Activated CD4-positive, alpha-beta T cell treated with anti-CD3 and anti-CD28 coated beads for 36 hours (primary cell): ENCODE data around the gene RPTOR. TPM values are rescaled to one million over a fixed set of nuclear protein-coding genes. Genes with fewer than 3 reads are reported as not detected.

ENCODE experiments used
- ATAC-seq: fragments of 200-7000 bp; cut with Tn5 transposase; one replicate; pipeline ENCODE4 v1.10.0; 2021; ENCODE audit warnings: mild to moderate bottlenecking, moderate library complexity
- CTCF ChIA-PET: fragments of 350-600 bp; sonication (Branson Sonifier 250); formaldehyde crosslinking; loops from one replicate; lab custom pipeline; 2021; ENCODE audit warnings: antibody characterized with exemption; lab: Charles Lee
- POLR2A ChIA-PET: fragments of 350-600 bp; sonication (Branson Sonifier 250); formaldehyde crosslinking; loops from one replicate; lab custom pipeline; 2021; ENCODE audit warnings: antibody characterized with exemption, inconsistent platforms; lab: Charles Lee
- DNase-seq: peaks from one replicate; pipeline ENCODE4 v3.0.0-alpha.2; 2020
- H3K27ac Mint-ChIP-seq: one replicate; pipeline ENCODE4 v1.8.0; 2021; ENCODE audit warnings: mixed read lengths
- H3K27me3 Mint-ChIP-seq: one replicate; pipeline ENCODE4 v1.8.0; 2021; ENCODE audit warnings: mixed read lengths
- H3K36me3 Mint-ChIP-seq: one replicate; pipeline ENCODE4 v1.8.0; 2021; ENCODE audit warnings: low read depth, mixed read lengths
- H3K4me1 Mint-ChIP-seq: one replicate; pipeline ENCODE4 v1.8.0; 2021; ENCODE audit warnings: mixed read lengths
- H3K4me3 Mint-ChIP-seq: one replicate; pipeline ENCODE4 v1.8.0; 2021; ENCODE audit warnings: mild to moderate bottlenecking, moderate library complexity, mixed read lengths
- H3K9me3 Mint-ChIP-seq: one replicate; pipeline ENCODE4 v1.8.0; 2021; ENCODE audit warnings: low read depth, mixed read lengths
- intact Hi-C, 2 experiments: fragments of 100-400 bp; cut with DNase I in 1 of 2; cut with micrococcal nuclease in 1 of 2; formaldehyde crosslinking; loops; one replicate each; pipeline versions ENCODE4 v1.14.2 to v1.15.1; 2022 to 2024; cut with DNase I, micrococcal nuclease
- total RNA-seq, 2 experiments: library from RNA; stranded (reverse); gene quantifications; one replicate each; pipeline ENCODE4 v1.2.3, GENCODE V29; 2021

Gene RPTOR
- total RNA-seq, 2 experiments from 2014 or later: 48.6 to 58.1 TPM

- Mint-ChIP-seq H3K27me3 (no peaks in the 10 kb centered on the region), H3K4me1 (peaks cover 75% of the 10 kb centered on the region), H3K9me3 (peaks cover 3% of the 10 kb centered on the region), H3K27ac (peak overlapping the region; percentile 92), H3K4me3 (peak overlapping the region; percentile 17), H3K36me3 (peaks cover 47% of the 10 kb centered on the region)
- ATAC-seq (peak; percentile 23), DNase-seq (peak; percentile 31)
- POLR2A ChIA-PET: interaction anchor here (0.6 to 1.0 kb wide), 3 partner anchors 12 to 125 kb away, joined by 3 to 4 read pairs (median 3); no protein-coding TSS in a partner anchor
- CTCF ChIA-PET: interaction anchor here (1.2 to 1.9 kb wide), 2 partner anchors 10 to 124 kb away, joined by 3 to 8 read pairs; no protein-coding TSS in a partner anchor
- intact Hi-C loops: loop anchor here (1.0 to 5.0 kb wide), 4 partner anchors 15 to 243 kb away; no protein-coding TSS in a partner anchor
Observed at GRCh38 chr17:80649200-80649644, 104.6 kb downstream of the RPTOR start.

GRCh38 chr17:80649672-80650330 lies 105.2 kb downstream of the RPTOR start:
- POLR2A ChIA-PET: interaction anchor here (0.6 to 0.7 kb wide), 2 partner anchors 58 to 125 kb away, joined by 3 read pairs; no protein-coding TSS in a partner anchor
- DNase-seq (peak; percentile 92), ATAC-seq (peak; percentile 85)
- peaks cover 70% of the 10 kb centered on the region for H3K4me1 Mint-ChIP-seq
- H3K27me3 Mint-ChIP-seq: no peaks in the 10 kb centered on the region
- H3K4me3 Mint-ChIP-seq: peak overlapping the region; percentile 17
- CTCF ChIA-PET: interaction anchor here (1.1 to 1.9 kb wide), 2 partner anchors 9 to 10 kb away, joined by 5 to 8 read pairs; no protein-coding TSS in a partner anchor
- H3K27ac Mint-ChIP-seq: peak overlapping the region; percentile 92
- H3K9me3 Mint-ChIP-seq: peaks cover 3% of the 10 kb centered on the region
- peaks cover 45% of the 10 kb centered on the region for H3K36me3 Mint-ChIP-seq
- intact Hi-C loops: loop anchor here (1.0 to 5.0 kb wide), 4 partner anchors 14 to 242 kb away; no protein-coding TSS in a partner anchor

- DNase-seq (no peak), ATAC-seq (no peak)
- ChIA-PET CTCF (interaction anchor here (1.1 to 1.9 kb wide), 2 partner anchors 8 to 11 kb away, joined by 5 to 8 read pairs; no protein-coding TSS in a partner anchor), POLR2A (no interaction called here)
- intact Hi-C loops: no loop called here
- Mint-ChIP-seq H3K4me1 (peaks cover 67% of the 10 kb centered on the region), H3K36me3 (peaks cover 42% of the 10 kb centered on the region), H3K27me3 (no peaks in the 10 kb centered on the region), H3K4me3 (no peak overlapping the region), H3K27ac (peak overlapping the region; percentile 92), H3K9me3 (peaks cover 3% of the 10 kb centered on the region)
Observed at GRCh38 chr17:80650331-80650672, 105.7 kb downstream of the RPTOR start.

- DNase-seq: no peak
- H3K4me1 Mint-ChIP-seq: peaks cover 66% of the 10 kb centered on the region
- intact Hi-C loops: no loop called here
- peaks cover 38% of the 10 kb centered on the region for H3K36me3 Mint-ChIP-seq
- ATAC-seq: no peak
- no peaks in the 10 kb centered on the region for H3K27me3 Mint-ChIP-seq
- POLR2A ChIA-PET: no interaction called here
- peak overlapping the region; percentile 69 for H3K27ac Mint-ChIP-seq
- H3K4me3 Mint-ChIP-seq: no peak overlapping the region
- CTCF ChIA-PET: interaction anchor here (0.7 to 1.9 kb wide), 3 partner anchors 8 to 11 kb away, joined by 3 to 8 read pairs (median 5); no protein-coding TSS in a partner anchor
- H3K9me3 Mint-ChIP-seq: peaks cover 3% of the 10 kb centered on the region
Observed at GRCh38 chr17:80650751-80651518, 106.3 kb downstream of the RPTOR start.

- CTCF ChIA-PET: no interaction called here
- POLR2A ChIA-PET: no interaction called here
- Mint-ChIP-seq H3K4me1 (peaks cover 65% of the 10 kb centered on the region), H3K4me3 (no peak overlapping the region), H3K36me3 (peaks cover 44% of the 10 kb centered on the region), H3K27ac (peak overlapping the region; percentile 71), H3K27me3 (no peaks in the 10 kb centered on the region), H3K9me3 (peaks cover 12% of the 10 kb centered on the region)
- ATAC-seq: no peak
- intact Hi-C loops: no loop called here
- no peak for DNase-seq
Observed at GRCh38 chr17:80652756-80653330, 108.2 kb downstream of the RPTOR start.

- DNase-seq (no peak), ATAC-seq (no peak)
- ChIA-PET CTCF (interaction anchor here (0.7 kb wide), 2 partner anchors 92 to 108 kb away, joined by 3 to 4 read pairs; no protein-coding TSS in a partner anchor), POLR2A (no interaction called here)
- intact Hi-C loops: no loop called here
- Mint-ChIP-seq H3K9me3 (peaks cover 12% of the 10 kb centered on the region), H3K4me3 (no peak overlapping the region), H3K27ac (no peak overlapping the region), H3K27me3 (no peaks in the 10 kb centered on the region), H3K4me1 (peaks cover 62% of the 10 kb centered on the region), H3K36me3 (peaks cover 48% of the 10 kb centered on the region)
Observed at GRCh38 chr17:80653856-80654255, 109.2 kb downstream of the RPTOR start.

GRCh38 chr17:80655608-80656007 lies 111.0 kb downstream of the RPTOR start:
- H3K9me3 Mint-ChIP-seq: peaks cover 12% of the 10 kb centered on the region
- no peak overlapping the region for H3K27ac Mint-ChIP-seq
- H3K36me3 Mint-ChIP-seq: peaks cover 38% of the 10 kb centered on the region
- no peak for ATAC-seq
- ChIA-PET CTCF (no interaction called here), POLR2A (no interaction called here)
- peaks cover 47% of the 10 kb centered on the region for H3K4me1 Mint-ChIP-seq
- DNase-seq: no peak
- H3K27me3 Mint-ChIP-seq: no peaks in the 10 kb centered on the region
- intact Hi-C loops: no loop called here
- no peak overlapping the region for H3K4me3 Mint-ChIP-seq

GRCh38 chr17:80656590-80656989 lies 112.0 kb downstream of the RPTOR start:
- peak; percentile 59 for ATAC-seq
- Mint-ChIP-seq H3K27me3 (no peaks in the 10 kb centered on the region), H3K9me3 (peaks cover 12% of the 10 kb centered on the region), H3K27ac (peak overlapping the region; percentile 29), H3K4me1 (peaks cover 43% of the 10 kb centered on the region), H3K4me3 (no peak overlapping the region), H3K36me3 (peaks cover 35% of the 10 kb centered on the region)
- intact Hi-C loops: no loop called here
- CTCF ChIA-PET: interaction anchor here (0.9 kb wide), 1 partner anchor 9 kb away, joined by 3 read pairs; no protein-coding TSS in a partner anchor
- POLR2A ChIA-PET: interaction anchor here (0.7 kb wide), 1 partner anchor 191 kb away, joined by 7 read pairs; no protein-coding TSS in a partner anchor
- DNase-seq: peak; percentile 29

- H3K4me3 Mint-ChIP-seq: no peak overlapping the region
- no peak for DNase-seq
- intact Hi-C loops: no loop called here
- H3K27ac Mint-ChIP-seq: peak overlapping the region; percentile 62
- peaks cover 35% of the 10 kb centered on the region for H3K36me3 Mint-ChIP-seq
- H3K27me3 Mint-ChIP-seq: no peaks in the 10 kb centered on the region
- ChIA-PET POLR2A (interaction anchor here (0.7 kb wide), 1 partner anchor 52 kb away, joined by 3 read pairs; no protein-coding TSS in a partner anchor), CTCF (interaction anchor here (0.9 kb wide), 1 partner anchor 10 kb away, joined by 3 read pairs; no protein-coding TSS in a partner anchor)
- peaks cover 12% of the 10 kb centered on the region for H3K9me3 Mint-ChIP-seq
- H3K4me1 Mint-ChIP-seq: peaks cover 47% of the 10 kb centered on the region
- ATAC-seq: no peak
Observed at GRCh38 chr17:80657561-80657960, 112.9 kb downstream of the RPTOR start.

GRCh38 chr17:80658821-80659220 lies 114.2 kb downstream of the RPTOR start:
- peaks cover 52% of the 10 kb centered on the region for H3K4me1 Mint-ChIP-seq
- H3K27ac Mint-ChIP-seq: no peak overlapping the region
- POLR2A ChIA-PET: no interaction called here
- DNase-seq (no peak), ATAC-seq (no peak)
- intact Hi-C loops: no loop called here
- peaks cover 11% of the 10 kb centered on the region for H3K9me3 Mint-ChIP-seq
- no peak overlapping the region for H3K4me3 Mint-ChIP-seq
- H3K27me3 Mint-ChIP-seq: no peaks in the 10 kb centered on the region
- H3K36me3 Mint-ChIP-seq: peaks cover 29% of the 10 kb centered on the region
- CTCF ChIA-PET: interaction anchor here (1.2 kb wide), 1 partner anchor 9 kb away, joined by 5 read pairs; no protein-coding TSS in a partner anchor

GRCh38 chr17:80659651-80660050 lies 115.0 kb downstream of the RPTOR start:
- peaks cover 24% of the 10 kb centered on the region for H3K36me3 Mint-ChIP-seq

More at GRCh38 chr17:80659651-80660050, 115.0 kb downstream of the RPTOR start:
- peaks cover 9% of the 10 kb centered on the region for H3K9me3 Mint-ChIP-seq
- intact Hi-C loops: no loop called here
- ChIA-PET POLR2A (no interaction called here), CTCF (no interaction called here)
- DNase-seq (no peak), ATAC-seq (no peak)
- no peak overlapping the region for H3K27ac Mint-ChIP-seq
- H3K4me3 Mint-ChIP-seq: no peak overlapping the region
- peaks cover 59% of the 10 kb centered on the region for H3K4me1 Mint-ChIP-seq
- no peaks in the 10 kb centered on the region for H3K27me3 Mint-ChIP-seq
